VCaP (cell line): ENCODE data around the gene MGRN1.

Source experiments
- H3K27ac ChIP-seq: fragments of 450-650 bp; 2 replicates; pipeline ENCODE4 v1.5.1; 2017
- TF ChIP-seq, protein P1 (sequence below): fragments of 450-650 bp; conservative IDR thresholded peaks from 2 replicates; pipeline ENCODE4 v1.5.1; 2017; ENCODE audit warnings: mild to moderate bottlenecking, moderate library complexity

Gene MGRN1

DNA sequence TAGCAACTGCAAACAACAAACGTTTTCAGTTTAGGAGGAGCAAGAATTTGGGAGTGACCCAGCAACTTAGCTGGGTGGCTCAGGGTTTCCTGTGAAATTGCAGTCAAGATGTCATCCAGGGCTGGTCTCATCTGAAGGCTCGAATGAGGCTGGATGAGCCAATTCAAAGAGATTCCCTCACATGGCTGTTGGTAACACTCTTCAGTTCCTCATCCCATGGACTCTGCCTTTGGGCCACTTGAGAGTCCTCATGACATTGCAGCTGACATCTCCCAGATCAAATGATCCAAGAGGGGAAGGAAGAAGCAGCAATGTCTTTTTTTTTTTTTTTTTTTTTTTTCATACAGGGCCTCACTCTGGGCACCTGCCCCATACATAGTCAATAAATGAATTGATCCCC, 36.2 kb upstream of the MGRN1 start:
- no peak overlapping the region for H3K27ac ChIP-seq
- TF ChIP-seq, protein P1, sequence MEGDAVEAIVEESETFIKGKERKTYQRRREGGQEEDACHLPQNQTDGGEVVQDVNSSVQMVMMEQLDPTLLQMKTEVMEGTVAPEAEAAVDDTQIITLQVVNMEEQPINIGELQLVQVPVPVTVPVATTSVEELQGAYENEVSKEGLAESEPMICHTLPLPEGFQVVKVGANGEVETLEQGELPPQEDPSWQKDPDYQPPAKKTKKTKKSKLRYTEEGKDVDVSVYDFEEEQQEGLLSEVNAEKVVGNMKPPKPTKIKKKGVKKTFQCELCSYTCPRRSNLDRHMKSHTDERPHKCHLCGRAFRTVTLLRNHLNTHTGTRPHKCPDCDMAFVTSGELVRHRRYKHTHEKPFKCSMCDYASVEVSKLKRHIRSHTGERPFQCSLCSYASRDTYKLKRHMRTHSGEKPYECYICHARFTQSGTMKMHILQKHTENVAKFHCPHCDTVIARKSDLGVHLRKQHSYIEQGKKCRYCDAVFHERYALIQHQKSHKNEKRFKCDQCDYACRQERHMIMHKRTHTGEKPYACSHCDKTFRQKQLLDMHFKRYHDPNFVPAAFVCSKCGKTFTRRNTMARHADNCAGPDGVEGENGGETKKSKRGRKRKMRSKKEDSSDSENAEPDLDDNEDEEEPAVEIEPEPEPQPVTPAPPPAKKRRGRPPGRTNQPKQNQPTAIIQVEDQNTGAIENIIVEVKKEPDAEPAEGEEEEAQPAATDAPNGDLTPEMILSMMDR: no peak

- H3K27ac ChIP-seq: no peak overlapping the region
- TF ChIP-seq, protein P1: no peak
Observed at GRCh38 chr16:4588961-4589360, 35.7 kb upstream of the MGRN1 start.

GRCh38 chr16:4591191-4591590, 33.4 kb upstream of the MGRN1 start:
- TF ChIP-seq, protein P1: no peak
- no peak overlapping the region for H3K27ac ChIP-seq

- H3K27ac ChIP-seq: no peak overlapping the region
- TF ChIP-seq, protein P1: no peak
Observed at GRCh38 chr16:4591706-4592470, 32.7 kb upstream of the MGRN1 start.

DNA sequence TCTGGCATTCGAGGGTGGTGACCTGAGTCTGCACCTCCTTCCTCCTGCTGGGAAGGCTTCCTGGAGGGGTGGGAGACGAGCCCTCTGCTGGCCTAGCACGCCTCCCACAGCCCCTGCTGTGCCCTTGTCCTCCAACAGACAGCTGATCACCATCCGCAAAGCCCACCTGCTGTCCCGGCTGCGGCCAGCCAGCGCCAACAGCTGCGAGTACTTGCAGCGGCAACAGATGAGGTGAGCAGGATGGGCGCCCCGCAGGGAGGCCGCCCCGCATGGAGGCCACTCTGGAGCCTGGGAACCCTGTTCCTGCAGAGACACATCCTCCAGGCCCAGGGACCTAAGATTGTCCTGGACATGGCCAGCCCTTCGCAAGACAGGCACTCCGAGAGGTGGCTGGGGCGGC, 31.5 kb upstream of the MGRN1 start:
- no peak overlapping the region for H3K27ac ChIP-seq
- TF ChIP-seq, protein P1: no peak

- TF ChIP-seq, protein P1: no peak
Observed at GRCh38 chr16:4594433-4595410, 29.9 kb upstream of the MGRN1 start.

GRCh38 chr16:4597174-4597573, 27.5 kb upstream of the MGRN1 start:
- TF ChIP-seq, protein P1: no peak

More at GRCh38 chr16:4594433-4595410, 29.9 kb upstream of the MGRN1 start:
- no peak overlapping the region for H3K27ac ChIP-seq

More at GRCh38 chr16:4597174-4597573, 27.5 kb upstream of the MGRN1 start:
- H3K27ac ChIP-seq: no peak overlapping the region
